ENCODE measurements around the gene EXD3.
"Not testable (repeated sequence)": the region's sequence is repeated elsewhere in the genome, so short reads cannot be mapped to it uniquely, and the experiment has no call there.

EXD3 gene

DNA sequence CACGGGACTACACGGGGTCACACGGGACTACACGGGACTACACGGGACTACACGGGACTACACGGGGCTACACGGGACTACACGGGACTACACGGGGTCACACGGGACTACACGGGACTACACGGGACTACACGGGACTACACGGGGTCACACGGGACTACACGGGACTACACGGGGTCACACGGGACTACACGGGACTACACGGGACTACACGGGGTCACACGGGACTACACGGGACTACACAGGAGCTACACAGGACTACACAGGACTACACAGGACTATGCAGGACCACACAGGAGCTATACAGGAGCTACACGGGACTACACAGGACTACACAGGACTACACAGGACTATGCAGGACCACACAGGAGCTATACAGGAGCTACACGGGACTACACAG is 93.4 kb downstream of the EXD3 start:
- not testable (repeated sequence) for DNase-seq

DNA sequence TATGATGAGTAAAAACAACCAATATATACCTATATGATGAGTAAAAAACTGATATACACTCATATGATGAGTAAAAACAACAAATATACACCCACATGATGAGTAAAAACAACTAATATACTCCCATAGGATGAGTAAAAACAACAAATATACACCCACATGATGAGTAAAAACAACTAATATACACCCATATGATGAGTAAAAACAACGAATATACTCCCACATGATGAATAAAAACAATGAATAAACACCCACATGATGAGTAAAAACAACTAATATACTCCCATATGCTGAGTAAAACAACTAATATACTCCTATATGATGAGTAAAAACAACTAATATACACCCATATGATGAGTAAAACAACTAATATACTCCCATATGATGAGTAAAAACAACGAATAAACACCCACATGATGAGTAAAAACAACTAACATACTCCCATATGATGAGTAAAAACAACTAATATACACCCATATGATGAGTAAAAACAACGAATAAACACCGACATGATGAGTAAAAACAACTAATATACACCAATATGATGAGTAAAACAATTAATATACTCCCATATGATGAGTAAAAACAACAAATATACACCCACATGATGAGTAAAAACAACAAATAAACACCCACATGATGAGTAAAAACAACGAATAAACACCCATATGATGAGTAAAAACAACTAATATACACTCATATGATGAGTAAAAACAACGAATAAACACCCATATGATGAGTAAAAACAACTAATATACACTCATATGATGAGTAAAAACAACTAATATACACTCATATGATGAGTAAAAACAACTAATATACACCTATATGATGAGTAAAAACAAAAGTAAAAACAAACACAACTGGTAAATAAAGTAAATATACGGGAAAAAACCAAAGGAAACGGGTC is 95.1 kb downstream of the EXD3 start:
- DNase-seq = not testable (repeated sequence)

DNA sequence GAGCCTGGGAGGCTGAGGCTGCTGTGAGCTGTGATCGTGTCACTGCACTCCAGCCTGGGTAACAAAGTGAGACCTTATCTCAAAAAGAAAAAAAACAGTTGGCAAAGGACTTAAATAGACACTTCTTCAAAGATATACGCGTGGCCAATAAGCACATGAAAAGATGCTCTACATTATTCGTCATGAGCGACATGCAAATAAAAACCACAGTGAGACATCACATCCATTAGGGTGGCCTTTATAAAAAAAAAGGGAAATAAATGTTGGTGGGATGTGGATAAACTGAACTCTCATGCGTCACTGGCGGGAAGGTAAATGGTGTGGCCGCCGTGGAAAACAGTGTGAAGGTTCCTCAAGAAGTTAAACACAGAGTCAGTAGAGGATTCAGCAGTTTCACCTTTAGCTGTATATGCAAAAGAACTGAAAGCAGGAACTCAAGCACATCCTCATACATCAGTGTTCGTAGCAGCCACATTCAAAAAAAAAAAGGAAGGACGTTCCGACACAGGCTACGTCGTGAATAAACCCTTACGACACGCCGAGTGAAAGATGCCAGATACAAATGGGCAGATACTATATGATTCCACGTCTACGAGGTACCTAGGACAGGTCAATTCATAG is 96.4 kb downstream of the EXD3 start:
- no peak for DNase-seq

DNA sequence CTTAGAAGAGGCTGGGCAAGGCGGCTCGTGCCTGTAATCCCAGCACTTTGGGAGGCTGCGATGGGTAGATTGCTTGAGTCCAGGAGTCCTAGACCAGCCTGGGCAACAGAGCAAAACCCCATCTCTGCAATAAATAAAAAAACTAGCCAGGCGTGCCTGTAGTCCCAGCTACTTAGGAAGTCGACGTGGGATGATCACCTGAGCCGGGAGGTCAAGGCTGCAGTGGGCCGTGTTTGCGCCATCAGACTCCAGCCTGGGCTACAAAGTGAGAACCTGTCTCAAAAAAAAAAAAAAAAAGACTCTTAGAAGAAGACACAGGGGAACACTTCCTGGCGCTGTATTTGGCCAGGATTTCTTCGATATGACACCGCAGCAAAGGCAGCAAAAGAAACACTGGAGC is 97.2 kb downstream of the EXD3 start:
- DNase-seq = no peak

DNA sequence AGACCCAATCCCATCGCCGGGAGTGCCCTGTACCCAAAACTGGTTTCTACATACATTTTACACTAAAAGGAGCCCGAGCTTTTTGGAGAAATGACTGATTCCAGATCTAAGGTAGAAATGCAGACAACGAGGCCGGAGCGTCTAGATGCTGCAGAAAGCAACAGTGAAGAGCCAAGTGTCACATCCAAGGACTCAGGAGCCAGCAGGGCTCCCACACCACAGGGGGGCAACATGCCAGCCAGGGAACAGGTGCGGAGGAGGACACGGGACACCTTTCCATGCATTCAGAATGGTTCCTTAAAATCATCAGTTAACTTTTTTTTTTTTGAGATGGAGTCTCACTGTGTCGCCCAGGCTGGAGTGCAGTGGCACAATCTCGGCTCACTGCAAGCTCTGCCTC is 97.8 kb downstream of the EXD3 start:
- DNase-seq = no peak

DNA sequence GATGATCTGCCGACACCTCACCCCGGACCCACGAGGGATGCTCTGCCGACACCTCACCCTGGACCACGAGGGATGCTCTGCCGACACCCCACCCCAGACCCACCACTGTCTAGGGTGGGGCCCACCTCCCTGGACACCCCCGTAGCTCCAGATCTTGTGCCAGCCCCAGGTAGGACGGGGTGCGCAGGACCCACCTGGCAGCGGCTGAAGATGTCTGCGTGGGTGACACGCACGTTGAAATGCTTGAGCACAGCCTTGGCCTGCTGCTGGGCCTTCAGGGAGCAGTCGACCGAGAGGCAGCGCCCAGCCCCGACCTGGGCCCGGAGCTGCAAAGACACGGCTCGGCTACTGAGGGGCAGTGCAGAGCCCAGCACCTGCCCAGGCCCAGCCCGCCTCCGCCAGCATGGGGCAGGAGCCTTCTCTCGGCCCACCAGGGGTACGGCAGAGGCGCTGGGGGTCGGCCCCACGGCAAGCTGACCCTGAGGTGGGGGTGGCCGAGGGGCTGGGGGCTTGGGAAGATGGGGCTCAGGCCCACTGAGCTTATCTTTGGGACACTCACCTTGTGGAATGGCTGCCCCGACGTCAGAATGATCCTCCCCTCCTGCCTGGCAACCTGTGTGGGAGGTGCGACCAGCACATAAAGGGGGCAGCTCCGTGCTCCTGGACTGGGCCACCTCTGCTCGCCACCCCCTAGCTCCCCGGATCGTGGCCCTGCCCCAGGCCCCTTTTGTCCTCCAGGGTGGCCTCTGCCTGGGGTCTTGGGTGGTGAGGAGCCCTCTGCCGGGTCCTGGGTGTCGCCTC is 99.2 kb downstream of the EXD3 start:
- DNase-seq = no peak

DNA sequence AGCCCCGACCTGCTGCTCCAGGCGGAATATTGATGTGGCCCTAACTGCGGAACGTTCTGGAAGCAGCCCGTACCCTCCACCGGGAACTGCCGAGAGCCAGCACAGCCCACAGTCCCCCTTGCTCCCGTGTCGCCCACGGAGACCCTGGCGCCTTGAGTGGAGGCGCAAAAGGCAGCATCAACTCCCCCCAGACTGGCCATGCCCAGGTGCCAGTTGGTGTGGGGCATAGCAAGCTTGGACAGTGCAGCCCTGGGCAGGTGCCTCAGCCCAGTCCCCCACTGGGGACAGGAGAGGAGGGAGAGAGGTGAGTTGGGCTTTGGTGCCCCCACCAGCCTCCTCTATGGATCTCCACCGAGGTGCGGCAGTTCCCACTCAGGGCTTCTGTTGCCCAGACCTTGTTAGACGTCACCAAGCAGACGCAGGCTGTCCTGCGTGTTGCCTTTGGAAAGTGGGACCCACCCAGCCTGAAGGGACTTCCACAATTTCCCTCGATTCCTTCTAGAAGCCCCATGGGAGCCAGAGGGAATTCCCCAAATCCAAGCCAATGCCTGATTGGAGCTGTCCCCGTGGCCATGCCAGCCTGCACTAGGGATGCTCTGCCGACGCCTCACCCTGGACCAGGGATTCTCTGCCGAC is 101.1 kb downstream of the EXD3 start:
- no peak for DNase-seq

DNA sequence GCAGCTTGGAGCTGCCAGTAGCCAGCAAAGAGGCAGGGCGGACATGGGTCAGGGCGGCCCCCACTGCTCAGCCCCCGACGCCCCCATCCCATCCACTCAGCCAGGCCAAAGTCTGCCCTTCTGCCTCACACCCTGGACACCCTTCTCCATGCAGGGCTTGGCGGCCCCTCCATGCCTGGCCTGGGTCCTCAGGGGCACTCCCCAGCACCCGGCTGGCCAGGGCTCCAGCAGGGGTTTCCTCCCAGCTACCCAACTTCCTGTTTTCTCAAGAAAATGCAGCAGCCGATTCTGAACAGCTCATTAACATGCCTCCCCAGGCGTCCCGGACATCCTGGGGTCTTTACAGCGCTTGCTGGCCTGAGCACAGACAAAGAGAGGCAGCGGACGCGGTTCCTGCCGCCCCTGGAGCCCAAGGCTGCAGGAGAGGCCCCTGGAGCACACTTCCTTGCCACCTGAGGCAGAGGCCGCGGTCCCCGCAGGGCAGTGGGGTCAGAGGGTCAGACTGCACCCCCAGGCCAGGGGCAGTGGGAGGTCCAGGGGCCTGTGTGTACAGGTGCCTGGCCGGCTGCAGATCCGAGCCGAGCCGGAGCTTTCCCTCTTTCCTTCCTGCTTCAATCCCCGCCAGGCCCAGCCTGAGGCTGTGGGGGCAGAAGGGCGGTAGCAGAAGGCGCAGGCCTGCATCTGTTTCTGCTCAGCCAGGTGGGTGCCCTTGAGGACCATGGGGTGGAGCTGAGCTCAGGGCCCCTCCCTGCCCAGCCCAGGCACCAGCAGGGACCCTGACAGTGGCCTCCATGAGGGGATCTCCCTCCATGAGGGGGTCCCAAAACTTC is 102.2 kb downstream of the EXD3 start:
- DNase-seq = no peak

DNA sequence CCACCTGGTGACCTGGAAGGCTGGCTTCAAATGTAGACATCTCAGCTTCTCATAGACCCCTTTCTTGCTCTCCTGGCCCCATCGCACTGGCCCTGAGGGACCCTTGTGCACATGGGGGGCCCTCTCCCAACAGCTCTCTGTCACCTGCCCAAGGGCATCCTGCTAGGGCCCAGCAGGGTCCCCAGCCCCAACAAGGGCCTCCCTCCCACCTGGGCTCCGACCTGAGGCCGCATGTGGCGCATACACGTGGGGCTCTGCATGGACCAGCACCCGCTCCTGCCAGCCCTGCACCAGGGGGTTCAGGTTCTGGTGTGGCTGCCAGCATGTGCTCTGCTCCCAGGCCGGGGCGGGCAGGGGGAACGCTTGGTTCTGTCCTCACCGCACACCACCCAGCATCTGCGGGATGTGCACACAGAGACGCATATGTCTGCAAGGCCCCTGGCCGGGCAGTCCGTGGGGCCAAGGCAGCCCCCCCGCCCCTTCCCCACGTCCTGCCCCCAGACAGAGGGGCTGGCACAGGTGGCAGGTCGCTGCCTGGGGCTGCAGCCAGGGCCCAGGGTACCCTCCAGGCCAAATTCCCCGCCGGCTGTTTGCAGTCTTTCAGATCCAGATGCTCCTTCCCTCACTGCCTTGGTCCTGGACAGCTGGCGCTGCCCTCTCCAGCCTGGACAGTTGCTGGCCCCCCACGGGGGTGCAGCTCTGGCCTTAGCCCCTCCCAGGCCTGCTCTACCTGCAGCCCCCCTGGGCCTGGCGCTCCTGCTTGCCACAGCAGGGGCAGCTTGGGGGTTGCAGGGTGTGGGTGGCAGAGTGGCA is 103.0 kb downstream of the EXD3 start:
- no peak for DNase-seq

DNA sequence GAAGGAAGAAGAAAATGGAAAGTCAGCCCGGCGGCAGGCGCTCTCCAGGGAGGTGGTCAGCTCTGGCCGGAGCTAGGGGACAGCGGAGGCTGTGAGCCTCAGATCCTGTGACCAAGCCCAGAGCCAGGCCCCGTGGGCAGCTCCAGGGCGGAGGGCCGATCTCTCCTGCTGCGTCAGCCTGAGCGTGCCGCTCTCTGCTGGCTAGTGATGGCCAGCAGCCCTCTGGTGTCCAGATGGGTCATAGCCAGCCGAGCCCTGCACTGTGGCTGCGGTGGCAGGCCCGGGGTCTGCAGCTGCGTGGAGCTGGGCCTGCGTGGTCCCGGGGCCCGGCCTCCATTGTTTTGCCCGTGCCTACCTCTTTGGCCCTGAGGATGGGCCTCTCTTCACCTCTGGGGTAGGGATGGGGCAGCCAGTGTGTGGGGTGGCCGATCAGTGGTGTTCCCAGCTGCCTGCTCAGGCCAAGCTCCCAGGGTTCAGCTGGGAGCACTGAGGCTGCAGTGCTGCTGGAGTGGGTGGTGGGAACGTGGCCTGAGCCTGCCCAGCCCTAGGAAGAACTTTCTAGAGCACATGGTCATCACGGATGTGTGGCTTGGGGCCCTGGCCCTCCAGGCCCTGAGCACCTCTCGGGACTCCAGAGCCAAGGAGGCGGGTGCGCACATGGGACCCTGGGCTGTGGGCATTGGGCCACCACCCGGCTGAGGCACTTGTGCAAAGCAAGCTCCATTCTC is 103.8 kb downstream of the EXD3 start:
- DNase-seq = no peak

DNA sequence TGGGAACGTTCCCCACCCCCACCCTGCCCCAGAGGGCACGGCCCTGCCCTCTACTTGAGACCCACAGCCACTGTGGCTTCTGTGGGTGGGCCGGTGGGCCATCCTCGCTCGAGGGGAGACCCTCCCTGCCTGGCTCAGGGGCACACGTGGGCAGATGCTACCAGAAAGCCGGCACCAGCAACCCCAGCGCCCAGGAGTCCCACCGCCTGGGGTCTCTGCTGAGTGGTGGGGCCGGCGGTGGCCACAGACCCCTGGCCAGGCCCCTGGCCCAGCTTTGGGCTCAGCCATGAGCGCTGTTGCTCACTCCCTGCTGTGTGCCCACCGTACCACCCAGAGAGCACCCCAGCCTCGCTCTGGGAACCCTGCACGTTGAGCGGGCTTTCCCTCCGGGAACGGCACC is 104.4 kb downstream of the EXD3 start:
- no peak for DNase-seq

DNA sequence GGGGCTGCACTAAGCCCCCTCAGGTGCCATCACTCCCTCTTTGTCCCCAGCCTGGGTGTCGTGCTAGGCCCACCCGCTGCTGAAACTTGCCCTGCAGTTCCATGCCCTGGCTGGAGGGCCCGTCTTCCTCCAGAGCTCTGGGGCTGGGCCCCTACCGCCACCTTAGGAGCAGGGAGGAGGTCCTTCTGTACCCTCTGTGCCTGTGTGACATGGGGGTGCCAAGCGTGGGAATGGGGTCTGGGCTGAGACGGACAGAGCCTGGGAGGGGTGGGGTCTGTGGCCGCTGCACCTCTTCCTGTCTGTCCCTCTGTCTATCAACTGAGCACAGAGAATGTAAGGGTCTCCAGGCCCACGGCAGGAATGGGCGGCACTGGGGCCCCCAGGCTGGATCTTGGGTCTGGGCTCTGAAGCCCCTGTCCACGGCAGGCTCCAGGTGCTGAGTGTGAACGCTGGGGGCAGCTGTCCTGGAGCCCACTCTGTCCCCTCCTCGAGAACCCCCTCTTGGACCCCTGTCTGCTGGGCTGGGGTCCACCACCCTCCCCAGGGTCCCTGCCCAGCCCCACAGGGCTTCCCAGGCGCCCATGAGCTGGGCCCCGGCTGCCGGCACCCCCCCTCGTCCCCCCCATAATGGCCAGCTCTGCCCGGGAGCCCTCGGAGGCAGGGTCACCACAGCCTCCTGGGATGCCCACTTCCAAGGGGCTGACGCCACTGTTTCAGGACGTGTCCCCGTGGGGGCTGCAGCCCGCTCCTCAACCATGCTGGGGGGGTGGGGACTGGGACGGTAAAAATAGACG is 105.0 kb downstream of the EXD3 start:
- no peak for DNase-seq

DNA sequence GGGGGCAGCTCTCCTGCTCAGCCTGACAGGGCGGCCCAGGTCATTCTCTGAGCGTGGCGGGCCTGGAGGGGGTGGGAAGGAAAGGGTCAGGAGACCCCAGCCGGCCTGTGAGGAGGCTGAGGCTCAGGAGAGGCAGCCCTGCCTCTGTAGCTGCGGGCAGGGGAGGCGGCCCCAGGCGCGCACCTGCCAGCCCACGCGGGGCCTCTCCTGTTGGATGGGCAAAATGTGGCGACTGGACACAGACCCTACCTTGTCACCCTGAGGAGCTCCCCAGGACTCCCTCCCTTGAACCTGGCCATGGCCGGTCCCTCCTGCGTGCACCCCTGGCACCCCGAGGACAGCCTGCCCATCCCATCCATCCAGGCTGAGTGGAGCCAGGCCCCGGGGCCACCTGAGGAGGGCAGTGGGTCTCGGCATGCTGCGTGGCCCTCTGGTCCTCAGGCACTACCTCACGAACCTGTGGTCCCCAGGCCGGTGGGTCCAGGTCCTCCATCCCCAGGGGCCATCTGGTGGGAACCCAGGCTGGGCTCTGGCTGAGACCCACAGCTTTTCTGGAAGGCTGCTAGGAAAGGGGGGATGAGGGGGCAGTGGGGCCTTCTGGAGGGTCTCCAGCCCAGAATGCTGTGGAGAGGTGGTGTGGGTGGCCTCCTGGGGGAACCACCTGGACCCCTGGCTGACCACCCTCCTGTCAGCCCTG is 105.8 kb downstream of the EXD3 start:
- no peak for DNase-seq

DNA sequence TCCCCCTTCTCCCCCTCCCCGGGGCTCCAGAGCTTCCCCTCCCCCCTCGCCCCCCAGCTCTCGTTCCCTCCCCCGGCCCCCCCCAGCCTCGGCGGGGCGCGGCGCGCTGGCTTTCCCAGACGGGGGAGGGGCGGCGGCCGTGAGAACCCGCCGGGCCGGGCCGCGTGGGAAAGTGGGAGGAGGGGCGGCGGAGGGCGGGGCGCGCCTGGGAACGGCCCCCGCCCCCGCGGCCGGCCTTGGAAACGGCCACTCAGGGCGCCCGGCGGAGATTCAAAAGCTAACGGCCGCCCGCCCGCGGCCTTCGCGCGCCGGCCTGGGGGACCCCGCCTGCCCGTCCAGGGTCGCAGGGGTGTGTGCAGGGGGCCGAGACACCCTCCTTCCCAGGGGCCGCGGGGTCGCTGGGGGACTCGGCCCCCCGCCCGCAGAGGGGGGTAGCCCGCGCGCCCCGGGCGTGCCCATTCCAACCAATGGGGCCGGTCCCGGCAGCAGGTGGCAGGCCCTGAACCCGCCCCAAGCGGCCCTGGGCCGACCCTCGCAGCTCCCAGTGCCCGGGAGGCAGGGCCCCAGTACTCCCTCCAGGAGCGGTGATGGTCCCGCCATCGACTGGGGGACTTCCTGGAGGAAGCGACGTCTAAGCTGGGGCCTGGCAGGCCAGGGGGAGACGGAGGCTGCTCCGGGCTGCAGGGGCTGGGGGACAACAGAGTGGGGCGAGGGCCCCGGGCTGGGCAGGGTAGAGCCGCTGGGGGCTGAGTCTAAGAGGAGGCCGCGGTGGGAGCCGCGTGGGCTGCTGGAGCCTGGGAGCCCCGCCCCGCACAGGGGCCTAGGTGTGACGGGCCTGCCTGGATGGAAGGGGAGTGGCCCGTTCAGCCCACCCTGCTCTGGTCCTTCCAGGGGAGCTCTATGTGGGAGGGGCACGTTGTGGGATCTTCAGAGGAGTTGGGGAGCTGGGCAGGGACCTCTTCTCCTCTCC is 106.7 kb downstream of the EXD3 start:
- no peak for DNase-seq

DNA sequence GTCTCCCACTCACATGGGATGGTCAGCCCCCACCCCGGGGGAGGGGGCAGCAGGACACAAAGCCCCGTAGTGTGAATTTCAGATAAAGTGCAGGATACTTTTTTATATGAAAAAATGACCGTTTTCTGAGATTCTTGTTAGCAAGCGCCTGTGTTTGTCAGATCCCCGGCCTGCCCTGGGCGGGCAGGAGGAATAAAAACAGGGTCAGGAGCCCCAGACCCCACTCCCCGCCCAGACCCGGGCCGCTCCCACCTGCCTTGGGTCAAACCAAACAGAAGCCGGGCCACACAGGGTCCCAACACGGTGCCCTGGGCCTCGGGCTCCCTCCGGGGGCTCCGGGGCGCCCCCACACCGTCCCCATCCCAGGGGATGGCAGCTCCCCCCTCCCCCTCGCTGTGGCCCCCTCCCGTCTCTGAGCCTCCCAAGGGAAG is 107.4 kb downstream of the EXD3 start:
- DNase-seq = no peak

DNA sequence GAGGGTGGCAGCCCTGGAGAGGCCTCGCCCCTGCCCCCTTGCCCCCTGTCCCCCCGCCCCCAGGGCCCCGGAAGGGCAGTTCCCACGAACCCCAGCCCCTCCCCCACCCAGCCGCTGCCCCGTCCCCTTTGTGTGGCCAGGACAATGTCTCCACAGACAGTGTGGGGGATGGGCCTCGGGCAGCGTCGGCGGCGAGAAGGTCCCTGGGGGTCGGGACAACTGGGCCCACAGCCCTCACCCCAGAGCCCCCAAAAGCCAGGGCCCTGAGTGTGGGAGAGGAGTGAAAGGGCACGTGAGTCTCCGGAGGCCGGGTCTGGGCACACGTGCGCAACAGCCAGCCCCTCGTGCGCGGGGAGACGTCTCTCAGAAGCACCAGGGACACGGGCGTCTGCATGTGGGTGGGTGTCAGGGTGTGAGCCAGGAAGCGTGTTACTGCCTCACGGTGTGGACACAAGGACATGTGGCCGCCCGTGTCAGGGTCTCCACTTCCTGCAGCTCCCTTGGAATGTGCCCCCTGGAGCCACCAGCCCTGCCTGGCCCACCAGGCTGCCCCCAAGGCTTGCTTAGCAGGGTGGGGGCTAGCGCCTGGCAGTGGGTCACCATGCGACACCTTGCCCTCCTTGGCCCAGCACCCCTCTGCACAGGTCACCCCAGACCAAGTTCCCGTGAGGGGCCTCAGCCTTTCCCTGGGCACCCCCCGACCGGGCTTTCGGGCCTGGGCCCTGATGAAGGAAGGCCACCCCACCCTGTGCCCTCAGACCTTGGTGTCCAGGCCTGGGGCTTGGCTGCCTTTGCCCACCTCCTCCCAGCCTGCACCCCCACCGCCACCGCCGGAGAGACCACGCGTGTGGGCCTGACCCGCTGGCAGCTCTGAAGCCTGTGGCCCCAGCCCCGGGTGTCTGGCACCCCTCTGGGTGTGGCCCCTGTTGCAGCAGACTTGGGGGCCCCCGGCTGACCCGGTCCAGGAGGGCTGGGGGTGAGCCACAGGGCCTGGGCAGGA is 108.1 kb downstream of the EXD3 start:
- no peak for DNase-seq

All from DMS 273 treated with DMSO at 0.1 percent for 48 hours (cell line).